Neuronal stem cell (in vitro differentiated cells): ENCODE data around the gene CUL1.

ENCODE experiments used
- DNase-seq: peaks from one replicate; pipeline ENCODE4 v3.0.0-alpha.2; 2013; ENCODE audit warnings: low spot score
- H2AFZ ChIP-seq: one replicate; pipeline ENCODE4 v1.6.1; 2013; ENCODE audit warnings: mild to moderate bottlenecking, low read length, inconsistent platforms
- H2AK5ac ChIP-seq: 2 replicates; pipeline ENCODE4 v1.6.1; 2013; ENCODE audit warnings: low read depth, mild to moderate bottlenecking, inconsistent platforms, low read length, moderate library complexity, mixed read lengths
- H2BK120ac ChIP-seq: 2 replicates; pipeline ENCODE4 v1.6.1; 2013; ENCODE audit warnings: low read depth, mild to moderate bottlenecking, inconsistent platforms, low read length, moderate library complexity, mixed read lengths
- H2BK12ac ChIP-seq: one replicate; pipeline ENCODE4 v1.6.1; 2013; ENCODE audit warnings: low read length, inconsistent platforms
- H2BK15ac ChIP-seq: 2 replicates; pipeline ENCODE4 v1.6.1; 2013; ENCODE audit warnings: mild to moderate bottlenecking, low read length, inconsistent platforms, mixed read lengths
- H2BK5ac ChIP-seq: one replicate; pipeline ENCODE4 v1.6.1; 2013; ENCODE audit warnings: inconsistent platforms, mild to moderate bottlenecking, low read length, moderate library complexity
- H3K14ac ChIP-seq: one replicate; pipeline ENCODE4 v1.6.1; 2013; ENCODE audit warnings: low read length, inconsistent platforms
- H3K18ac ChIP-seq: 2 replicates; pipeline ENCODE4 v1.6.1; 2013; ENCODE audit warnings: low read length, inconsistent platforms
- H3K23ac ChIP-seq: 2 replicates; pipeline ENCODE4 v1.6.1; 2013; ENCODE audit warnings: low read depth, mild to moderate bottlenecking, mixed read lengths, low read length, inconsistent platforms; ENCODE audit not compliant: poor library complexity
- H3K27ac ChIP-seq: replicated peaks from 3 replicates; pipeline ENCODE4 v1.5.1; 2013; ENCODE audit warnings: low read length, inconsistent platforms
- H3K27me3 ChIP-seq, 3 experiments: 2 replicates each; pipeline ENCODE4 v1.6.1; 2013; ENCODE audit warnings: low read length in 3 of 3, mild to moderate bottlenecking in 2 of 3, inconsistent platforms in 1 of 3, low read depth in 1 of 3, mixed read lengths in 1 of 3, moderate library complexity in 1 of 3; ENCODE audit not compliant: control insufficient read depth in 3 of 3, insufficient read depth in 3 of 3
- H3K36me3 ChIP-seq, 2 donors: replicated peaks in 1 of 2; 2 replicates each; pipeline ENCODE4 v1.6.1; 2013; ENCODE audit warnings: low read length in 2 of 2; ENCODE audit not compliant: control insufficient read depth in 2 of 2, insufficient read depth in 2 of 2
- H3K4ac ChIP-seq: 2 replicates; pipeline ENCODE4 v1.6.1; 2013; ENCODE audit warnings: inconsistent platforms, mild to moderate bottlenecking, low read length, moderate library complexity
- H3K4me1 ChIP-seq, 2 donors: 1 replicate in 1 of 2; 2 replicates in 1 of 2; pipeline ENCODE4 v1.6.1; 2013; ENCODE audit warnings: low read length in 2 of 2, low read depth in 1 of 2; ENCODE audit not compliant: control insufficient read depth in 2 of 2, insufficient read depth in 1 of 2
- H3K4me2 ChIP-seq: one replicate; pipeline ENCODE4 v1.6.1; 2013; ENCODE audit warnings: mild to moderate bottlenecking, low read length, inconsistent platforms; ENCODE audit not compliant: insufficient read depth, poor library complexity, severe bottlenecking
- H3K4me3 ChIP-seq, 2 donors: 2 replicates each; pipeline ENCODE4 v1.5.1; 2013; ENCODE audit warnings: low read length in 2 of 2, mild to moderate bottlenecking in 2 of 2, inconsistent platforms in 1 of 2, moderate library complexity in 1 of 2
- H3K79me1 ChIP-seq: one replicate; pipeline ENCODE4 v1.6.1; 2013; ENCODE audit warnings: low read depth, mild to moderate bottlenecking, inconsistent platforms, low read length, moderate library complexity
- H3K9ac ChIP-seq: one replicate; pipeline ENCODE4 v1.6.1; 2013; ENCODE audit warnings: mild to moderate bottlenecking, low read depth, low read length, inconsistent platforms; ENCODE audit not compliant: poor library complexity
- H3K9me3 ChIP-seq, 2 donors: replicated peaks in 1 of 2; 2 replicates each; pipeline versions ENCODE3 to v1.6.1; 2013; ENCODE audit warnings: low read length in 2 of 2, mild to moderate bottlenecking in 2 of 2, inconsistent platforms in 1 of 2, low read depth in 1 of 2, mixed read lengths in 1 of 2, moderate library complexity in 1 of 2; ENCODE audit not compliant: control insufficient read depth in 2 of 2, insufficient read depth in 1 of 2
- H4K8ac ChIP-seq: one replicate; pipeline ENCODE4 v1.6.1; 2013; ENCODE audit warnings: low read depth, mild to moderate bottlenecking, inconsistent platforms, low read length, moderate library complexity
- H4K91ac ChIP-seq: one replicate; pipeline ENCODE4 v1.6.1; 2013; ENCODE audit warnings: low read length, low read depth, mild to moderate bottlenecking, inconsistent platforms; ENCODE audit not compliant: poor library complexity
- WGBS, 2 donors: extraction: QIAGEN DNeasy Blood & Tissue Kit; methylation state at CpG; one replicate each; pipeline ENCODE4 v1.1.7; 2013; ENCODE audit warnings: missing lambda C conversion rate in 2 of 2, mixed read lengths in 1 of 2; ENCODE audit not compliant: insufficient read length in 2 of 2, insufficient replicate concordance in 1 of 2; ENCODE audit errors: extremely low coverage in 2 of 2; 5-methylcytosine and 5-hydroxymethylcytosine counted together

The CUL1 gene

GRCh38 chr7:148824864-148825263, 126.2 kb downstream of the CUL1 start:
- no peak overlapping the region for H2BK12ac ChIP-seq
- no CpG with 5 or more reads among the region's 2 CpGs for WGBS, 2 donors
- H2BK5ac ChIP-seq, result no peak overlapping the region
- H4K91ac ChIP-seq, result no peak overlapping the region
- no peaks in the 10 kb centered on the region for H3K9me3 ChIP-seq
- peaks cover 15 to 92% of the 10 kb centered on the region in 2 donors for H3K36me3 ChIP-seq
- no peaks in the 10 kb centered on the region for H3K79me1 ChIP-seq
- H3K14ac ChIP-seq, result no peak overlapping the region
- H2AK5ac ChIP-seq, result no peak overlapping the region
- H3K27me3 ChIP-seq, result no peaks in the 10 kb centered on the region
- H4K8ac ChIP-seq, result no peak overlapping the region
- H3K23ac ChIP-seq, result no peak overlapping the region
- DNase-seq, result no peak
- no peak overlapping the region for H3K4me3 ChIP-seq
- H2BK15ac ChIP-seq, result no peak overlapping the region
- H3K18ac ChIP-seq, result no peak overlapping the region
- H3K9ac ChIP-seq, result no peak overlapping the region
- no peak overlapping the region for H2BK120ac ChIP-seq
- no peaks in the 10 kb centered on the region for H3K4me1 ChIP-seq
- no peak overlapping the region for H3K4me2 ChIP-seq
- no peak overlapping the region for H3K4ac ChIP-seq
- no peak overlapping the region for H2AFZ ChIP-seq
- no peak overlapping the region for H3K27ac ChIP-seq

- no CpG with 5 or more reads among the region's 5 CpGs for WGBS, 2 donors
- H2AFZ ChIP-seq, result no peak overlapping the region
- DNase-seq, result no peak
- H3K27me3 ChIP-seq, result no peaks in the 10 kb centered on the region
- H3K9me3 ChIP-seq, result no peaks in the 10 kb centered on the region
- no peak overlapping the region for H3K27ac ChIP-seq
- H2BK12ac ChIP-seq, result no peak overlapping the region
- no peak overlapping the region for H2BK15ac ChIP-seq
- H3K23ac ChIP-seq, result no peak overlapping the region
- H3K18ac ChIP-seq, result no peak overlapping the region
- no peak overlapping the region for H3K4me3 ChIP-seq
- H2BK120ac ChIP-seq, result no peak overlapping the region
- peaks cover 15 to 92% of the 10 kb centered on the region in 2 donors for H3K36me3 ChIP-seq
- H3K4me2 ChIP-seq, result no peak overlapping the region
- peaks cover 2% of the 10 kb centered on the region for H3K79me1 ChIP-seq
- H2AK5ac ChIP-seq, result no peak overlapping the region
- no peak overlapping the region for H3K9ac ChIP-seq
- H3K14ac ChIP-seq, result no peak overlapping the region
- no peaks in the 10 kb centered on the region for H3K4me1 ChIP-seq
- H3K4ac ChIP-seq, result no peak overlapping the region
- no peak overlapping the region for H2BK5ac ChIP-seq
- H4K91ac ChIP-seq, result no peak overlapping the region
- H4K8ac ChIP-seq, result no peak overlapping the region
Measured at GRCh38 chr7:148825338-148825737, 126.6 kb downstream of the CUL1 start.

DNA sequence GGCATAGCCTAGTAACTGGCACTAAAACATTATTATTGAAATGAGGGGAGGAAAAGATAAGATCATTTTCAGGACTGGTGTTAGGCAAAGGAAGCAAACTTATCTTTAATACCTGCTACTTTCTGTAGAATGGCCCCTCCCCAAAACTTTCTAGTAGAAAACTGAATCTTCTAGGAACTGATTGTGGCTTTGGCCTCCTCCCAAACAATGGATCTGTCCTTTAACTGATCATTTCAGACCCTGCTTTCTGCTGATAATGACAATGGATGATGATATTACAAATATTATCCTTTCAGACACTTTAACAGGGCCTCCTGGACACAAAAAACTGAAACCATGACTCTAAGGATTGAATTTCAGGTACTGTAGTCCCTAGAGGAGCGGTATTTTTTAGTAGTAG, 130.3 kb downstream of the CUL1 start:
- H4K91ac ChIP-seq, result no peak overlapping the region

DNA sequence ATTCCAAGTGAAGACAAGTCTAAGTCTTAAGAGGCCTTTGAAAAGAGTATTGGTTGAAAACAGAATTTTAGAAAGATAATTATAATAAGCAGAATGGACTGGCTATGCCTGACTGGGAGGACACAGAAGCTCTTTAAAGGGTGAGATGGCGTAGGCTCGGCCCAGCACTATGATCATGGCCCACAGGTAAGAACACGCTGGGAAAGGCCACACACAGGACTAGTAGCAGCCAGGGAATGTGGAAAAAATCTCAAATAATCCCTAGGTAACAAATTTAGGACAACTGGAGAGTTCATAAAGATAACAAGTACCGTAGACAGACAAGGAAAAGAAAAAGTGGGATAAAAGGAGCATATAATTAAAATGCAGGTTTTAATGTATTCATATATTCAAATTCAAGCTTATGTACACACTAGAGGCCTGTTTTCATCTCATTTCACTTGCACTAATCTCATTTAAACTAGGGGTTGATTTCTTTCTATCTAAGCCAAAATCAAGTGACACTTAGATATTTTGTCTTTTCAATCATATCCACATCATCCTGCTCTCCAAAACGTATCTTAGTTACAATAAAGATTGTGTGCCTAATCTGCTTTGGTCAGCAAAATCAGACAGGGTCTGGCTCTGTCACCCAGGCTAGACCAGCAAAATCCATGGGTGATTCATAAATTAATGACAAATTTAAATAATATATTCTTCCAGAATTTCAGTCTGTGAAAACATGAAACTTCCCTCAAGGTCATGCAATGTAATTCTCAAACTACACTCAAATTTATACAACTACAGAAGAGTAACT, 132.4 kb downstream of the CUL1 start:
- Histone ChIP-seq H3K27ac (no peak overlapping the region), H3K23ac (no peak overlapping the region), H3K79me1 (peaks cover 6% of the 10 kb centered on the region), H3K18ac (no peak overlapping the region), H3K36me3 (peaks cover 10 to 94% of the 10 kb centered on the region in 2 donors), H3K4me3 (no peak overlapping the region), H4K8ac (no peak overlapping the region), H3K27me3 (no peaks in the 10 kb centered on the region), H2BK15ac (no peak overlapping the region), H2BK120ac (no peak overlapping the region), H2AK5ac (no peak overlapping the region), H3K9me3 (no peaks in the 10 kb centered on the region), H2BK5ac (no peak overlapping the region), H3K4ac (no peak overlapping the region), H3K14ac (no peak overlapping the region), H2BK12ac (no peak overlapping the region), H3K4me2 (no peak overlapping the region), H3K9ac (no peak overlapping the region), H2AFZ (no peak overlapping the region), H3K4me1 (no peaks in the 10 kb centered on the region), H4K91ac (no peak overlapping the region)
- no CpG with 5 or more reads among the region's 5 CpGs for WGBS, 2 donors
- no peak for DNase-seq

More for the DNA sequence above, 130.3 kb downstream of the CUL1 start:
- Histone ChIP-seq H3K79me1 (peaks cover 3% of the 10 kb centered on the region), H2AFZ (no peak overlapping the region), H2AK5ac (no peak overlapping the region), H2BK5ac (no peak overlapping the region), H4K8ac (no peak overlapping the region), H3K27ac (no peak overlapping the region), H3K4me1 (no peaks in the 10 kb centered on the region), H3K4ac (no peak overlapping the region), H3K18ac (no peak overlapping the region), H3K9ac (no peak overlapping the region), H2BK12ac (no peak overlapping the region), H2BK120ac (no peak overlapping the region), H3K14ac (no peak overlapping the region), H2BK15ac (no peak overlapping the region), H3K23ac (no peak overlapping the region), H3K9me3 (no peaks in the 10 kb centered on the region), H3K27me3 (no peaks in the 10 kb centered on the region), H3K36me3 (peaks cover 11 to 96% of the 10 kb centered on the region in 2 donors), H3K4me3 (no peak overlapping the region), H3K4me2 (no peak overlapping the region)
- no CpG with 5 or more reads among the region's 1 CpG for WGBS, 2 donors
- no peak for DNase-seq
